ENCODE data around the gene EHF. TPM values are rescaled to one million over a fixed set of nuclear protein-coding genes. Genes with fewer than 3 reads are reported as not detected.

EHF gene
- total and polyA plus RNA-seq, 2 of the 13 experiments (the other 11 are each of a cell fraction or from before 2014, with no cell fraction given) = 0.04 to 0.46 TPM

GRCh38 chr11:34654483-34655334 is 33.8 kb downstream of the EHF start (continued):
- TF ChIP-seq ZNF749 (CRISPR knock-in tag; IDR thresholded peaks at IDR 0.05; ENCODE audit: borderline replicate concordance) (peak; percentile 77; the same call in 1 of the 2 replicates), MAF1 (CRISPR knock-in tag; IDR thresholded peaks at IDR 0.05; ENCODE audit: borderline replicate concordance) (no peak), RBM39 (IDR thresholded peaks at IDR 0.05; ENCODE audit: low read depth, low read length, poor library complexity, severe bottlenecking) (no peak), ZNF44 (CRISPR knock-in tag; IDR thresholded peaks at IDR 0.05) (no peak), NFRKB (IDR thresholded peaks at IDR 0.05) (no peak), DMTF1 (CRISPR knock-in tag; IDR thresholded peaks at IDR 0.05) (no peak), ATF6 (CRISPR knock-in tag; conservative IDR thresholded peaks at IDR 0.05) (no peak), SNRNP70 (IDR thresholded peaks at IDR 0.05; ENCODE audit: low read depth, low read length) (no peak), NBN (conservative IDR thresholded peaks at IDR 0.05) (no peak), GRHL1 (CRISPR knock-in tag; conservative IDR thresholded peaks at IDR 0.05) (no peak), ZFP36L2 (CRISPR knock-in tag; IDR thresholded peaks at IDR 0.05) (no peak), ZGPAT (CRISPR knock-in tag; IDR thresholded peaks at IDR 0.05) (peak; percentile 89; the same call in 1 of the 2 replicates), LRRFIP1 (CRISPR knock-in tag; conservative IDR thresholded peaks at IDR 0.05) (no peak), TBX3 (IDR thresholded peaks at IDR 0.05; ENCODE audit: borderline replicate concordance) (peak; percentile 30; the same call in 1 of the 2 replicates), ZNF547 (CRISPR knock-in tag; IDR thresholded peaks at IDR 0.05) (peak; percentile 27; the same call in 1 of the 2 replicates), IRF2 (CRISPR knock-in tag; IDR thresholded peaks at IDR 0.05) (peak; percentile 93), ZNF75D (CRISPR knock-in tag; IDR thresholded peaks at IDR 0.05; ENCODE audit: borderline replicate concordance) (no peak), BRD4 (CRISPR knock-in tag; IDR thresholded peaks at IDR 0.05) (peak; percentile 84; the same call in 1 of the 2 replicates), RFXANK (CRISPR knock-in tag; IDR thresholded peaks at IDR 0.05) (no peak), GABPB1 (CRISPR knock-in tag; IDR thresholded peaks at IDR 0.05) (peak; percentile 74)

Measured in HepG2 (cell line).